C4-2B (cell line): ENCODE data around the gene TNFAIP2.

ENCODE experiments used
- ZFX ChIP-seq: fragments of 450-650 bp; IDR thresholded peaks from 2 replicates; pipeline ENCODE4 v1.6.1; 2017
- TF ChIP-seq, protein P1 (sequence below): fragments of 450-650 bp; conservative IDR thresholded peaks from 2 replicates; pipeline ENCODE4 v1.5.1; 2017; ENCODE audit warnings: mild to moderate bottlenecking

DNA sequence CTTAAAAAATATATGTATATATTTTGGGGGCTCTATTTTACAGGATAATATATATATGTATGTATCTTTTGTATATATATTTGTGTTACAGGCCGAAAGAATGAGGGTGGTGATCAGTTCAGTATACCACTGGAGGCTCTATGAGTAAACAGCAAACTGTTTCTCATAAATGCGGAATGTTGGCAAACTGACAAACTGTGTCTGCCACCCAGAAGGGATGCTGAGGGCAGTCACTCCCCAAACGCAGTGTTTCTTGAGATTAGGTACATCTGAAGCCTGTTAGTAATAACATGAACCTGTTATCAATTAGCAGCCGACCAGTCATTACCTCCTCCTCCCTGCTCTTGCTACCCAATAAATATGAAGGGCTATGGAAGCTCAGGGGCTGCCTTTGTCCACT, 20.8 kb downstream of the TNFAIP2 start:
- TF ChIP-seq, protein P1, sequence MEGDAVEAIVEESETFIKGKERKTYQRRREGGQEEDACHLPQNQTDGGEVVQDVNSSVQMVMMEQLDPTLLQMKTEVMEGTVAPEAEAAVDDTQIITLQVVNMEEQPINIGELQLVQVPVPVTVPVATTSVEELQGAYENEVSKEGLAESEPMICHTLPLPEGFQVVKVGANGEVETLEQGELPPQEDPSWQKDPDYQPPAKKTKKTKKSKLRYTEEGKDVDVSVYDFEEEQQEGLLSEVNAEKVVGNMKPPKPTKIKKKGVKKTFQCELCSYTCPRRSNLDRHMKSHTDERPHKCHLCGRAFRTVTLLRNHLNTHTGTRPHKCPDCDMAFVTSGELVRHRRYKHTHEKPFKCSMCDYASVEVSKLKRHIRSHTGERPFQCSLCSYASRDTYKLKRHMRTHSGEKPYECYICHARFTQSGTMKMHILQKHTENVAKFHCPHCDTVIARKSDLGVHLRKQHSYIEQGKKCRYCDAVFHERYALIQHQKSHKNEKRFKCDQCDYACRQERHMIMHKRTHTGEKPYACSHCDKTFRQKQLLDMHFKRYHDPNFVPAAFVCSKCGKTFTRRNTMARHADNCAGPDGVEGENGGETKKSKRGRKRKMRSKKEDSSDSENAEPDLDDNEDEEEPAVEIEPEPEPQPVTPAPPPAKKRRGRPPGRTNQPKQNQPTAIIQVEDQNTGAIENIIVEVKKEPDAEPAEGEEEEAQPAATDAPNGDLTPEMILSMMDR = no peak
- no peak for TF ChIP-seq ZFX
